HG03196 (cell line): Measurements from ENCODE around the gene TMPRSS7.

ENCODE experiments used
- ATAC-seq: cut with Tn5 transposase; IDR thresholded peaks from one replicate; pipeline ENCODE4 v1.9.1; 2021; ENCODE audit not compliant: unreplicated experiment

The TMPRSS7 gene

GRCh38 chr3:112126511-112126911, 92.0 kb downstream of the TMPRSS7 start:
- no peak for ATAC-seq

- no peak for ATAC-seq
These were observed 93.3 kb downstream of the TMPRSS7 start for GRCh38 chr3:112127522-112128494.

GRCh38 chr3:112128843-112129727, 94.5 kb downstream of the TMPRSS7 start:
- ATAC-seq = peak; percentile 42

GRCh38 chr3:112129925-112130637, 95.5 kb downstream of the TMPRSS7 start:
- no peak for ATAC-seq

- ATAC-seq = no peak
These were observed 96.1 kb downstream of the TMPRSS7 start for GRCh38 chr3:112130638-112130993.
